ENCODE results near the gene CFAP90. TPM values are rescaled to one million over a fixed set of nuclear protein-coding genes. Genes with fewer than 3 reads are reported as not detected.
A peak's percentile ranks its signal among the peaks of the same experiment; 100 is the strongest.

CFAP90 gene
- total RNA-seq, 1 donor from 2014 or later = not detected

DNA sequence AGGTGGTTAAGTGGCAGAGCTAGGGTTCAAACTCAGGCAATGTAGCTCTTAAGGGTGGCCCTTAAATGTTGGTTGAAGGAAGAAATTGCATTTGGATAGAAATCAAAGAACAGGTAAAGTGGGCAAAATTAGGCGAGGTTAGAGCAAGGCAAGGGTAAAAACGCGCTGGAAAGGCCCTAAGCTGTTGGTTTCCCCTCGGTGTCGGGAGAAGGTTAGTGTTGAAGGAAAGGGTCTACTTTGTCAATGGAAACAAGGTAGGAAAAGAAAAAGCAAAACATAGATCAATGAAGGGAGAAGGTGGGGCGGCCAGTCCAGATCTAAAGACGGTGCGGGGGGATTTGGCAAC is 17.5 kb upstream of the CFAP90 start:
- no peak for DNase-seq (ENCODE audit: low read depth in 2 of 2)

DNA sequence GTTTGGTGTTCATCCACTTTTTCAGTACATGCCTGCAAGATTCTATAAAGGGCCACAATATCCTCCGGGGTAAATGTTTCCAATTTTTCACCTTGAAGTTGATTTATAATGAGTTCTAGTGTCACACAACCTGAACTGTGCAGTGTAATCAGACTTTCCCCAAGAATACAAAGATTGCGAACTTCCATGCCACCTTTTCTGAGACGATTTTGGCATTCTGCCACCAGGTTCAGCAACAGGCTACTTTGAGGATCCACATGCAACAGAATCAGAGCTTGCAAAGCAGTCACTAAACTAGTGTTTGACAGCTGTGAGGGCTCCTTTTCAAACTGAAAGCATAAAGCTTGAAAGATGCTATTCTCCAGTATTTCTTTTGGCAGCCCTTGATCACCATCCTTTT is 16.3 kb upstream of the CFAP90 start:
- DNase-seq (ENCODE audit: low read depth in 2 of 2) = no peak

DNA sequence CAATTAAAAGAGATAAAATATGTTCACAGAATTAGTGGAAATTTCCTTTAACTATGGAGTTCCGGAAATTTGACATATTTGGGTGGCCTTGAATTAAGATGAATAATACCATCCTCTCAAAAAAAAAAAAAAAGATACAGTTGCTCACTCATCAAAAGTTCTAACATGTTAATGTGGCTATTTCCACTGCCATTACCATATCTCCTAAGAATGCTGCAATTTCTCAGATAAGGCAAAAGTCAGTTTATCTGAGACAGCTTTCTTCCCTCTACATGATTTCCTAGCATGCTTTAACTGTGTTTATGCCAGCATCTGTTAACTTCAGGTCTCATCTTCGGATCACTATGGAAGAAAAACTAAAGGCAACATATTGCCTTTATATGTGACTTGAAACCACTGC is 15.3 kb upstream of the CFAP90 start:
- DNase-seq (ENCODE audit: low read depth in 2 of 2) = no peak

DNA sequence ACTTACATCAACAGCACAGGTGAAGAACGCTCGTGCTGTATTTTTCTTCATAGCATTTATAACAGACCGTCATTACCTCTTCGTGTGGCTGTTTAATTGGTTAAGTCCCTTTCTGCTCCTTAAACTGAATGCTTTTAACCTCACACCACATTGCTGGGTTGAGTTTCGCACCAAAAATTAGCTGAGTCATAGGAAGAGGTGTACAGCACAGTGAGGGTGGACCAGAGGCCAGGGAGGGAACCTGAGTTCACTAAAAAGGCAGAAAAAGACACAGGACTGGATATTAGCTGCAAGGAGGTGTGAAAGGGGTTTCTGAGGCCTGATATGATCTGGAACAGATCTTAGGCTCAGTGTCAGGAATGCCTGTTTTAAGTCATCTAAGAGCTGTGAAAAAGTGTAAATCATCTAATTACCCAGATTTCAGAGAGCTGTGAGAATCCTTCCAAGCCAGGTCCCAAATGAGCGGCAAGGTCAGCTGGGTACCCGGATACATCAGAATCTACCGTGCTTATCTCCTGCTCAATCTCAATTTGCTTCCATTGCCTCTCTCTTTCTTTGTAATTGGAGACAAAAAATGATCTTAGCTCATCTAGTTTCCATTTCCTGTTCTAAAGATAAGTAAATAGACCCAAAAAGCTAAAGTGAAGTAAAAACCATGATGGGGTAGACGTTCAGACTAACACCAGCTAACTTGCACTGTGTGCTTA is 7.1 kb upstream of the CFAP90 start:
- no peak for DNase-seq (ENCODE audit: low read depth in 2 of 2)

- no peak for DNase-seq (ENCODE audit: low read depth in 2 of 2)
These were observed 6.4 kb upstream of the CFAP90 start for GRCh38 chr5:7857361-7857760.

- peak; percentile 51 to 58 for DNase-seq (ENCODE audit: low read depth in 2 of 2)
These were observed 5.9 kb upstream of the CFAP90 start for GRCh38 chr5:7856855-7857254.

DNA sequence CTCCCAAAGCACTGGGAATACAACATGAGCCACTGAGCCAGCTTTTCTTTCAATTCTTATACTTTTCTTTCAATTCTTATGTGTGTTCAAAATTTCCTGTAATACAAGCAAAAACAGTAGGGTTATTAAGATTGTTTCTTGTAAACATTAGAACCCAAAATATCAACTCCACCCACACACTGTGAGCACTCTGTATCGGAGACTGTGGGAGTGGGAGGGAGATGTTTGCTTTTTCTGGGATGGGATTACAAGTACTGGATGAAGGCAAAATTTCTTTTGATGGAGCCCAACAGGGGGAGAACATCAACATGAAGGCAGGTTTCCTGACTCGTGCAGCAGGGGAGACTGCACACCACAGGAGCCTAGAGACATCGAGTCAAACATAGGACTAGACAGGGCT is 4.7 kb upstream of the CFAP90 start:
- no peak for DNase-seq (ENCODE audit: low read depth in 2 of 2)

DNA sequence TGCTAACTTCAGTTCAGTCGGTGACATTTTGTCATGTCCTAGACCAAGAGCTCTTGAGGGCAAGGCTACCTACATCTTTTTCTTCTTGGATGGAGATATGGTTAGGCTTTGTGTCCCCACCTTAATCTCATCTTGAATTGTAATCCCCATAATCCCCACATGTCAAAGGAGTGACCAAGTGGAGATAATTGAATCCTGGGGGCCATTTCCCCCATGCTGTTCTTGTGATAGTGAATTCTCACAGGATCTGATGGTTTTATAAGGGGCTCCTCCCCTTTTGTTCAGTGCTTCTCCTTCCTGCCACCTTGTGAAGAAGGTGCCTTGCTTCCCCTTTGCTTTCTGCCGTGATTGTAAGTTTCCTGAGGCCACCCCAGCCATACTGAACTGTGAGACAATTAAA is 2.1 kb upstream of the CFAP90 start:
- DNase-seq (ENCODE audit: low read depth in 2 of 2) = no peak

GRCh38 chr5:7852542-7852941 is 1.6 kb upstream of the CFAP90 start:
- no peak for DNase-seq (ENCODE audit: low read depth in 2 of 2)

DNA sequence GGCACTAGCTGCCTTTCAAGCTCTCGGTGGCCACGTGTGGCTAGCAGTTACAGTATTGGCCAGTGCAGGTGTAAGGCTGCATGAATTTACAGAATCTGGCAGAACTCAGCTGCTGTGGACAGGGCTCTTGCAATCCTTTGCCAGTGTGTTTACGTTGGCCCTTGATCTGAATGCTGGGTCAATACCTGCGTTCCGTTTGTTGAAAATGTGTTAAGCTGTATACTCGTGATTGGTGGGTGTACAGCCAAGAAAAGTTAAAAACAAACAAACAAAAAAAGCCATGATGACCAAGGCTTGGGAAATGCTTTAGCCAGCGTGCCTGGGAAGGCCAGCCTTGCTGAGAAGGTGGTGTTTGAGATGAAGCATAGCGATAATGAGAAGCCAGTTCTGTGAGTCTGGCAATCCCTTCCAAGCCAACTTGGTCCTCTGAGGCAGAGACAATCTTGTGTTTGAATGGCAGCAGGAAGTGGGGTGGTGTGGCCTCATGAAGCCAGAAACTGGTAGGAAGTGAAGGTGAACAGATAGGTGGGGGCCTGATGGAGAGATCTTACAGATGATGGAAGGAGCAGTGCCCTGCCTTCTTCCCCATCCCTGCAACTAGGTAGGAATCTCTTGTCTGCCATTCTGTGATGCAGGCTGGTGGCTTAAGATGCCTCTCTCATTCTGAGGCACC is 820 bp upstream of the CFAP90 start:
- peak in 1 of 2 donors; percentile 44 for DNase-seq (ENCODE audit: low read depth in 2 of 2)

DNA sequence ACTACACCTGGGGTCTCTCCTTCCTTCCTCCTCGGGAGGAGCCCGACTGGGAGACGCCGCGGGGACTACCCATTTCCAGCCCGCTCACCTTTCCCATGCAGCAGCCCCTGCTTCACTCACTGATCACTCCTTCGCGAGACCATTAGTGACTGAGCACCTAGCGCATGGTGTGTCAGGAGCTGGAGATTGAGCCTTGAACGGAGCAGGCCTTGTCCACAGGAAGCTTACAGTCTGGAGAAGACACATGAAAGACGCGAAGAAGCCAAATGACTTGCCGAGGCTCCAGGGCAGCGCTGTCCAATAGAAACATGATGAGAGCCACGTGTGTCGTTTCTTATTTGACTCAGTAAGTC is 283 bp upstream of the CFAP90 start:
- DNase-seq (ENCODE audit: low read depth in 2 of 2) = no peak

DNA sequence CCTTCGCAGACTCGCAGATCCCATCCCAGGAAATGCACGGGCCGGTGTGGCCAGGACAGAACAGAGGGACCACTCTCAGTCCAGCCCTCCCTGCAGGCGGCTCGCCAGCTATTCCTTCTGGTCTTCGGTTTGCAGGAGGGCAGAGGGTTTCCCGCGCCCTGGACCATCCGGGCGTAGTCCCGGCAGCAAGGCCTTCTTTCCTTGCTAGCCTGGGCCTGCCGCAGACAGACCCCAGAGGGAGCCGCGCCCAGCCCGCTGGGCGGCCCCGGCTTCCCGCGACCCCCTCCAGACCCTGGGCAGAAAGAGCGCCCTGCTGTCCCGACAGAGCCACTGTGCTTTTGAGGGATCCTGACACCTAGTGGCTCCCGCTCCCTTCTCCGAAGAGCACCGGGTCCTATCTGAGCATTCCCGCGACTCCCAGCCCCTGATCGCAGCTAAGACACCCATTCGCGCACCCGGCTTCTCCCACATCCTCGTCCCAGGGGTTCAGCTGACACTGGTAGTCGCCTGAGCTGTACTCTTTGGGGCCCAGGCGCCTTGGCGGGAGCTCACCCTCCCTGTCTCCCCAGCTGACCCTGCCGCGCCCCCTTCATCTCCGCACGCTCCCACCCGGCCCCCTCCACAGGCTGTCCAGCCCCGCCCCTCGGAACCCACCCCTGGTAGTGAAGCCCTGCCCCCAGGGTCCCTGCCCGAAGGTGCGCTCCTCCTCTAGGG is 1.1 kb downstream of the CFAP90 start:
- peak in 1 of 2 donors; percentile 5 for DNase-seq (ENCODE audit: low read depth in 2 of 2)

DNA sequence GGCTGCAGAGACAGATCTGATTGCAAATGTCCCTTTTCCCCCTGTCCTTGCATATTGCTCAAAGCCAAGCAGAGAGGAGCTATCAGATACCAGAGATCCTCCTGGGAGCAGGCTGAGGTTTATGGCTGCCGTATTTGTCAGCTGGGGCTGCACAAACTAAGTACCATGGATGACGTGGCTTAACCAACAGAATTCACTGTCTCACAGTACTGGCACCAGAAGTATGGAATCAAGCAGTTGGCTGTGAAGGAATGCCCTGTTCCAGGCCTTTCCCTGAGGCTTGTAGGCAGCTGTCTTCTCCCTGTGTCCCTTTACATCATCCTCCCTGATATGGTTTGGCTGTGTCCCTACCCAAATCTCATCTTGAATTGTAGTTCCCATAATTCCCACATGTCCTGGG is 2.6 kb downstream of the CFAP90 start:
- no peak for DNase-seq (ENCODE audit: low read depth in 2 of 2)

DNA sequence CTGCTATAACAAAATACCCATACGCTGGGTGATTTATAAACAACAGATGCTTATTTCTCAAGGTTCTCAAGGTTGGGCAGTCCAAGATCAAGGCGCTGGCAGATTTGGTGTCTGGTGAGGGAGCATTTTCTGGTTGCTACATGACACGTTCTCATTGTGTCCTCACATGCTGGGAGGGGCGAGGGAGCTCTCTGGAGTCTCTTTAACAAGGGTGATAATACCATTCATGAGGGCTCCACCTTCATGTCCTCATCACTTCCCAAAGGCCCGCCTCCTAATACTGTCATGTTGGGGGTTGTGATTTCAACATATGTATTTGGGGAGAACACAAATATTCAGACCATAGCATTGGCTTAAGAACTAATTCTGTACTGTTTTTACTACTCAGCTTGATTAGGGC is 4.6 kb downstream of the CFAP90 start:
- DNase-seq (ENCODE audit: low read depth in 2 of 2) = no peak

GRCh38 chr5:7845557-7845956 is 5.4 kb downstream of the CFAP90 start:
- DNase-seq (ENCODE audit: low read depth in 2 of 2) = no peak

GRCh38 chr5:7844901-7845300 is 6.0 kb downstream of the CFAP90 start:
- no peak for DNase-seq (ENCODE audit: low read depth in 2 of 2)

DNA sequence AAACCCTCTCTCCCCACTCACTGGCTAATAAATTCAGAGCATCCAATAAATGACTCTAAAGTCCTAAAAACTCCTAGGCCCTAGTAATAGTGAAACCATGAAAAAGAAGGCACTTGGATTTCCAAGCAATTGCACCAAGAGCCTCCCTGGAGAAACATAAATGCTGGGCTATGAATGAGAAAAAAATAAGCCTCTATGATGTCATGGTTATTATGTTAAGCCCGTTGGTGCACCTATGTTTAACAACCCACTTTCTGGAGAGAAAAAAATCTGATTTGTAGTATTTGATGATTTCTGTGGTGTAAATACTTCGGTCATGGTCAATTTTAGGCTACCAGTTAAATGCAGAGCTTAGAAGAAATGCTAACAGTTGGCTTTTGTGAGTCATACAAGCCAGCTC is 8.4 kb downstream of the CFAP90 start:
- DNase-seq (ENCODE audit: low read depth in 2 of 2) = no peak

- DNase-seq (ENCODE audit: low read depth in 2 of 2) = no peak
These were observed 13.5 kb downstream of the CFAP90 start for GRCh38 chr5:7837403-7837802.

DNA sequence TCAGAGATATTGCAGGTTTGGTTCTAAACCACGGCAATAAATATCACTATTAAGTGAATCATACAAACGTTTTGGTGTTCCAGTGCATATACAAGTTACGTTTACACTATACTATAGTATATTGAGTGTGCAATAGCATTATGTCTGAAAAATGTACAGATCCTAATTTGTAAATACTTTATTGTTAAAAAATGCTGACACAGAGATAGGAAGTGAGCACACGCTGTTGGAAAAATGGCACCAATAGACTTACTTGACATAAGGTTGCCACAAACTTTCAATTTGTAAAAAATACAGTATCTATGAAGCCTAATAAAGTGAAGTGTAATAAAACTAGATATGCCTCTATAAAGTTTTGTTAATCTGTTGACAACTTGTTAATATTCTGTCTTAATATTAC is 16.0 kb downstream of the CFAP90 start:
- DNase-seq (ENCODE audit: low read depth in 2 of 2) = no peak

GRCh38 chr5:7828269-7828668 is 22.7 kb downstream of the CFAP90 start:
- DNase-seq (ENCODE audit: low read depth in 2 of 2) = no peak

DNA sequence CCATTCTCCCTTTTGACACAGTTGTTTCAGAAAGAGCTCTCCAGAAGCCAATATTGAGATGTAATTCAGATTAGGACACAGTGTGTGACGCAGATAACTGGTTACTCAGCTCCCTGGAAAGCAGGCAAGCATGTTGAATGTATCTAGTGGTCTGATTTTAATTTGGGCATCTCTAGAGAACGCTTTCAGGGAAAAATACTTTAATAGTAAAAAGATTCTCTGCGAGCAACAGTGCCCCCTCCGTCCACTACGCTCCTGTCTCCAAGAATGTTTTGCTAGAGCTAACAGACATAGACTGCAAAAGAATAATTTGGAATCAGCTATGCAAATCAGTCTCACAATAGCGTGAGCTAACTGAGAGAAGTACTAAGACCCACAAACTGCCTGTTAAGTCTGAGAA is 23.3 kb downstream of the CFAP90 start:
- DNase-seq (ENCODE audit: low read depth in 2 of 2) = no peak

GRCh38 chr5:7825630-7826029 is 25.3 kb downstream of the CFAP90 start:
- DNase-seq (ENCODE audit: low read depth in 2 of 2) = no peak

DNA sequence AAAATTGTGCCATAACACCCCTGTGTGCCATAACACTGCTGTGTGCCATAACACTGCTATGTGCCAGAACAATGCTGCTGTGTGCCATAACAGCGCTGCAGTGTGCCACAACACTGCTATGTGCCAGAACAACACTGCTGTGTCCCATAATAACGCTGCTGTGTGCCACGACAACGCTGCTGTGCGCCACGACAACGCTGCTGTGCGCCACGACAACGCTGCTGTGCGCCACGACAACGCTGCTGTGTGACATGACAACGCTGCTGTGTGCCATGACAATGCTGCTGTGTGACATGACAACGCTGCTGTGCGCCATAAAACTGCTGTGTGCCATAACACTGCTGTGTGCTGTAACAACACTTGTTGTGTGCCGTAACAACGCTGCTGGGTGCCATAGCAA is 25.9 kb downstream of the CFAP90 start:
- DNase-seq (ENCODE audit: low read depth in 2 of 2) = no peak

Measured in lung microvascular endothelial cell (primary cell).